HCT116 (cell line): ENCODE data around the gene OR2V2. TPM values are rescaled to one million over a fixed set of nuclear protein-coding genes. Genes with fewer than 3 reads are reported as not detected.

Experiments used
- ATAC-seq: fragments of 200-7000 bp; cut with Tn5 transposase; 2 replicates; pipeline ENCODE4 v1.9.1; 2020; ENCODE audit warnings: mild to moderate bottlenecking, moderate library complexity
- BruUV-seq: library from RNA; stranded (reverse); fragments of 400-500 nt; replicated peaks from 2 replicates; lab custom pipeline; 2021; lab: Mats Ljungman, UMichigan
- CTCF ChIA-PET: fragments of 300-600 bp; sonication (Branson Sonifier 250); formaldehyde crosslinking; loops from one replicate; lab custom pipeline; 2021; ENCODE audit warnings: antibody characterized with exemption; lab: Charles Lee
- POLR2A ChIA-PET: fragments of 300-600, 350-600 bp; sonication (Branson Sonifier 250); formaldehyde crosslinking; loops from one replicate; lab custom pipeline; 2021; ENCODE audit warnings: antibody characterized with exemption; lab: Charles Lee
- RAD21 ChIA-PET, 2 experiments: fragments of 300-600 bp; sonication (Branson Sonifier 250); formaldehyde crosslinking; loops; one replicate each; lab custom pipeline; 2023; ENCODE audit warnings: low total read pairs in 2 of 2; ENCODE audit not compliant: uncharacterized antibody in 2 of 2, unreplicated experiment in 2 of 2, low non-redundant PET in 1 of 2; lab: Charles Lee
- DNase-seq: peaks from one replicate; pipeline ENCODE4 v3.0.0-alpha.2; 2010; ENCODE audit warnings: low read depth, low spot score
- H2AFZ ChIP-seq: fragments of 200-600 bp; shearing (Covaris generic), sonication (generic); 2 replicates; pipeline ENCODE4 v1.6.1; 2017; ENCODE audit warnings: low read depth, mixed run types, mixed read lengths, antibody characterized with exemption, low read length; ENCODE audit not compliant: poor library complexity, severe bottlenecking
- H3K27ac ChIP-seq: 2 replicates; pipeline ENCODE4 v1.5.1; 2012; ENCODE audit warnings: low read depth, low read length
- H3K27me3 ChIP-seq: fragments of 200-600 bp; sonication (generic); 2 replicates; pipeline ENCODE4 v1.6.1; 2016; ENCODE audit warnings: mixed run types, low read length, mixed read lengths; ENCODE audit not compliant: insufficient read depth
- H3K36me3 ChIP-seq, 2 experiments: fragments of 200-500 bp in 1 of 2; fragments of 200-600 bp in 1 of 2; sonication (Bioruptor generic) in 1 of 2; sonication (generic) in 1 of 2; 2 replicates each; pipeline versions ENCODE4 v1.5.1 to v1.6.1; 2014 to 2016; ENCODE audit warnings: low read length in 2 of 2, inconsistent platforms in 1 of 2, mixed read lengths in 1 of 2, mixed run types in 1 of 2; ENCODE audit not compliant: insufficient read depth in 2 of 2, control insufficient read depth in 1 of 2
- H3K4me1 ChIP-seq, 2 experiments: fragments of 200-600 bp in 1 of 2; sonication (generic) in 1 of 2; 2 replicates each; pipeline versions ENCODE4 v1.5.1 to v1.6.1; 2012 to 2017; ENCODE audit warnings: low read length in 2 of 2, inconsistent platforms in 1 of 2, mild to moderate bottlenecking in 1 of 2, mixed read lengths in 1 of 2, mixed run types in 1 of 2, moderate library complexity in 1 of 2; ENCODE audit not compliant: insufficient read depth in 2 of 2, control insufficient read depth in 1 of 2
- H3K4me2 ChIP-seq: fragments of 200-600 bp; sonication (generic); 2 replicates; pipeline ENCODE4 v1.6.1; 2017; ENCODE audit warnings: mixed run types, low read length, mixed read lengths
- H3K4me3 ChIP-seq, 2 experiments: fragments of 200-600 bp in 1 of 2; sonication (generic) in 1 of 2; replicated peaks in 1 of 2; 2 replicates each; pipeline ENCODE4 v1.5.1; 2011 to 2016; ENCODE audit warnings: low read length in 2 of 2, control low read depth in 1 of 2, low read depth in 1 of 2, mild to moderate bottlenecking in 1 of 2, mixed read lengths in 1 of 2, mixed run types in 1 of 2
- H3K79me2 ChIP-seq: fragments of 200-600 bp; sonication (generic); 2 replicates; pipeline ENCODE4 v1.6.1; 2017; ENCODE audit warnings: mild to moderate bottlenecking, mixed run types, low read length, moderate library complexity, mixed read lengths; ENCODE audit not compliant: insufficient read depth
- H3K9ac ChIP-seq: fragments of 200-600 bp; sonication (generic); 2 replicates; pipeline ENCODE4 v1.6.1; 2016; ENCODE audit warnings: low read length, mixed read lengths
- H3K9me2 ChIP-seq: fragments of 200-600 bp; sonication (generic), shearing (Covaris generic); 2 replicates; pipeline ENCODE4 v1.6.1; 2017; ENCODE audit warnings: mixed run types, mild to moderate bottlenecking, moderate library complexity; ENCODE audit not compliant: insufficient read depth
- H3K9me3 ChIP-seq, 2 experiments: fragments of 200-500 bp in 1 of 2; fragments of 200-600 bp in 1 of 2; sonication (Bioruptor generic) in 1 of 2; sonication (generic) in 1 of 2; 2 replicates each; pipeline ENCODE4 v1.6.1; 2014 to 2017; ENCODE audit warnings: low read length in 2 of 2, mixed read lengths in 2 of 2, inconsistent platforms in 1 of 2, low read depth in 1 of 2, mild to moderate bottlenecking in 1 of 2, mixed run types in 1 of 2, moderate library complexity in 1 of 2; ENCODE audit not compliant: control insufficient read depth in 1 of 2, insufficient read depth in 1 of 2
- H4K20me1 ChIP-seq: fragments of 200-600 bp; sonication (generic), shearing (Covaris generic); 2 replicates; pipeline ENCODE4 v1.6.1; 2017; ENCODE audit warnings: mixed run types, mild to moderate bottlenecking, moderate library complexity; ENCODE audit not compliant: insufficient read depth
- CBX3 ChIP-seq: IDR thresholded peaks from 2 replicates; pipeline ENCODE4 v1.6.1; 2012; ENCODE audit warnings: low read depth
- CEBPB ChIP-seq: IDR thresholded peaks from 2 replicates; pipeline ENCODE4 v1.6.1; 2012; ENCODE audit warnings: low read depth
- CTCF ChIP-seq, 3 experiments: fragments of 200-600 bp in 1 of 3; sonication (generic) in 1 of 3; IDR thresholded peaks in 2 of 3; conservative IDR thresholded peaks in 1 of 3; 2 replicates each; pipeline ENCODE4 v1.5.1; 2012 to 2017; ENCODE audit warnings: low read depth in 2 of 3, low read length in 2 of 3, antibody characterized with exemption in 1 of 3, borderline replicate concordance in 1 of 3, control low read depth in 1 of 3, mild to moderate bottlenecking in 1 of 3, mixed read lengths in 1 of 3, mixed run types in 1 of 3, moderate library complexity in 1 of 3; ENCODE audit not compliant: insufficient read depth in 1 of 3
- EGR1 ChIP-seq: IDR thresholded peaks from 2 replicates; pipeline ENCODE4 v1.6.1; 2012; ENCODE audit warnings: low read depth
- ELF1 ChIP-seq: IDR thresholded peaks from 2 replicates; pipeline ENCODE4 v1.6.1; 2012; ENCODE audit warnings: low read depth, borderline replicate concordance
- EZH2 ChIP-seq: fragments of 200-600 bp; sonication (generic); IDR thresholded peaks from 2 replicates; pipeline ENCODE4 v1.6.1; 2017; ENCODE audit warnings: antibody characterized with exemption, mixed run types
- FOSL1 ChIP-seq: IDR thresholded peaks from 2 replicates; pipeline ENCODE4 v1.6.1; 2012; ENCODE audit warnings: low read depth
- JUND ChIP-seq: IDR thresholded peaks from 2 replicates; pipeline ENCODE4 v1.6.1; 2012
- POLR2A ChIP-seq: IDR thresholded peaks from 2 replicates; pipeline ENCODE4 v1.7.0; 2011; ENCODE audit warnings: borderline replicate concordance; ENCODE audit not compliant: insufficient read depth, insufficient read length; ENCODE audit errors: extremely low read depth
- SIN3A ChIP-seq: IDR thresholded peaks from 2 replicates; pipeline ENCODE4 v1.6.1; 2012; ENCODE audit warnings: low read depth
- SP1 ChIP-seq: IDR thresholded peaks from 2 replicates; pipeline ENCODE4 v1.6.1; 2012; ENCODE audit warnings: low read depth
- SRF ChIP-seq: IDR thresholded peaks from 2 replicates; pipeline ENCODE4 v1.6.1; 2012; ENCODE audit warnings: low read depth
- TCF7L2 ChIP-seq: IDR thresholded peaks from 2 replicates; pipeline ENCODE4 v1.7.0; 2011; ENCODE audit warnings: borderline replicate concordance, inconsistent platforms; ENCODE audit not compliant: insufficient read depth, insufficient read length; ENCODE audit errors: extremely low read depth
- YY1 ChIP-seq: IDR thresholded peaks from 2 replicates; pipeline ENCODE4 v1.6.1; 2011; ENCODE audit warnings: low read length, low read depth, moderate library complexity, mild to moderate bottlenecking; ENCODE audit not compliant: insufficient replicate concordance; ENCODE audit errors: extremely low read depth
- ZFX ChIP-seq: fragments of 450-650 bp; IDR thresholded peaks from 2 replicates; pipeline ENCODE4 v1.6.1; 2017
- intact Hi-C: fragments of 100-400 bp; cut with micrococcal nuclease; formaldehyde crosslinking; loops from 2 replicates; pipeline ENCODE4 v1.10.0; 2022
- total RNA-seq: library from RNA; stranded (reverse); gene quantifications from one replicate; pipeline ENCODE4 v1.2.1, GENCODE V29; 2021; ENCODE audit not compliant: unreplicated experiment
- TF ChIP-seq, protein P1 (sequence below): IDR thresholded peaks from 2 replicates; pipeline ENCODE4 v1.6.1; 2011; ENCODE audit warnings: mild to moderate bottlenecking, low read length, moderate library complexity; ENCODE audit not compliant: insufficient replicate concordance; ENCODE audit errors: extremely low read depth
- TF ChIP-seq, protein P2 (sequence below): IDR thresholded peaks from 2 replicates; pipeline ENCODE4 v1.6.1; 2012

Gene OR2V2
- total RNA-seq, 1 experiment from 2014 or later = not detected

GRCh38 chr5:181186986-181187499 lies 39.7 kb downstream of the OR2V2 start:
- no peaks in the 10 kb centered on the region for H3K36me3 ChIP-seq
- RAD21 ChIA-PET = no interaction called here
- TF ChIP-seq ZFX (no peak), POLR2A (no peak), EGR1 (no peak), CBX3 (no peak), TCF7L2 (no peak), CEBPB (no peak), CTCF (IDR thresholded peaks at IDR 0.05 in 2 of 3, conservative IDR thresholded peaks at IDR 0.05 in 1 of 3; ENCODE audit: borderline replicate concordance in 1 of 3, insufficient read depth in 1 of 3, low read depth in 2 of 3, low read length in 2 of 3) (no peak), YY1 (no peak), FOSL1 (no peak), EZH2 (no peak), SP1 (no peak), SRF (no peak), ELF1 (no peak), JUND (no peak), SIN3A (no peak)
- TF ChIP-seq, protein P1, sequence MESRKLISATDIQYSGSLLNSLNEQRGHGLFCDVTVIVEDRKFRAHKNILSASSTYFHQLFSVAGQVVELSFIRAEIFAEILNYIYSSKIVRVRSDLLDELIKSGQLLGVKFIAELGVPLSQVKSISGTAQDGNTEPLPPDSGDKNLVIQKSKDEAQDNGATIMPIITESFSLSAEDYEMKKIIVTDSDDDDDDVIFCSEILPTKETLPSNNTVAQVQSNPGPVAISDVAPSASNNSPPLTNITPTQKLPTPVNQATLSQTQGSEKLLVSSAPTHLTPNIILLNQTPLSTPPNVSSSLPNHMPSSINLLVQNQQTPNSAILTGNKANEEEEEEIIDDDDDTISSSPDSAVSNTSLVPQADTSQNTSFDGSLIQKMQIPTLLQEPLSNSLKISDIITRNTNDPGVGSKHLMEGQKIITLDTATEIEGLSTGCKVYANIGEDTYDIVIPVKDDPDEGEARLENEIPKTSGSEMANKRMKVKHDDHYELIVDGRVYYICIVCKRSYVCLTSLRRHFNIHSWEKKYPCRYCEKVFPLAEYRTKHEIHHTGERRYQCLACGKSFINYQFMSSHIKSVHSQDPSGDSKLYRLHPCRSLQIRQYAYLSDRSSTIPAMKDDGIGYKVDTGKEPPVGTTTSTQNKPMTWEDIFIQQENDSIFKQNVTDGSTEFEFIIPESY = no peak
- TF ChIP-seq, protein P2, sequence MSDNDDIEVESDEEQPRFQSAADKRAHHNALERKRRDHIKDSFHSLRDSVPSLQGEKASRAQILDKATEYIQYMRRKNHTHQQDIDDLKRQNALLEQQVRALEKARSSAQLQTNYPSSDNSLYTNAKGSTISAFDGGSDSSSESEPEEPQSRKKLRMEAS = no peak
- TF ChIP-seq, all 23 proteins: peak for 0
- CTCF ChIA-PET = no interaction called here
- POLR2A ChIA-PET = interaction anchor here (0.7 to 3.2 kb wide), 5 partner anchors 14 to 36 kb away, joined by 3 to 13 read pairs (median 4); partner anchors contain the start of genes TRIM41 and TRIM7
- no TSS peak for BruUV-seq
- Histone ChIP-seq H3K9me2 (no peaks in the 10 kb centered on the region), H3K4me2 (peak overlapping the region; percentile 90), H4K20me1 (no peaks in the 10 kb centered on the region), H3K9ac (peak overlapping the region; percentile 45), H3K4me3 (peak overlapping the region; percentile 29 to 42), H3K9me3 (no peaks in the 10 kb centered on the region), H3K27me3 (no peaks in the 10 kb centered on the region), H3K4me1 (peaks cover 26 to 57% of the 10 kb centered on the region in 2 experiments), H3K27ac (peak overlapping the region; percentile 67), H2AFZ (peak overlapping the region; percentile 93), H3K79me2 (no peaks in the 10 kb centered on the region)
- intact Hi-C loops = no loop called here
- ATAC-seq (no peak), DNase-seq (no peak)
